GM23338 (cell line): ENCODE results near the gene COL26A1. TPM values are rescaled to one million over a fixed set of nuclear protein-coding genes. Genes with fewer than 3 reads are reported as not detected.

Experiments used
- ATAC-seq: fragments of 200-7000 bp; cut with Tn5 transposase; 3 replicates; pipeline ENCODE4 v1.9.1; 2020
- DNase-seq: peaks from one replicate; pipeline ENCODE4 v3.0.0-alpha.2; 2015; ENCODE audit warnings: low spot score
- H2AFZ ChIP-seq: fragments of 200-600 bp; sonication (generic); 2 replicates; pipeline ENCODE4 v1.8.0; 2016; ENCODE audit warnings: antibody characterized with exemption, mild to moderate bottlenecking, moderate library complexity
- H3F3A ChIP-seq: fragments of 200-600 bp; sonication (generic); replicated peaks from 2 replicates; pipeline ENCODE4 v1.8.0; 2017; ENCODE audit warnings: antibody characterized with exemption, mixed run types, low read depth
- H3K27ac ChIP-seq: fragments of 200-600 bp; sonication (generic); 2 replicates; pipeline ENCODE4 v1.6.1; 2016; ENCODE audit warnings: low read depth
- H3K27me3 ChIP-seq: fragments of 200-600 bp; sonication (generic); 2 replicates; pipeline ENCODE4 v1.8.0; 2016; ENCODE audit warnings: mild to moderate bottlenecking, mixed run types, moderate library complexity; ENCODE audit not compliant: insufficient read depth
- H3K36me3 ChIP-seq: fragments of 200-600 bp; sonication (generic); 2 replicates; pipeline ENCODE4 v1.8.0; 2016; ENCODE audit warnings: mild to moderate bottlenecking; ENCODE audit not compliant: insufficient read depth
- H3K4me1 ChIP-seq: fragments of 200-600 bp; sonication (generic); 2 replicates; pipeline ENCODE4 v1.8.0; 2016; ENCODE audit warnings: mild to moderate bottlenecking, moderate library complexity; ENCODE audit not compliant: insufficient read depth
- H3K4me2 ChIP-seq: fragments of 200-600 bp; sonication (generic); 2 replicates; pipeline ENCODE4 v1.7.1; 2017; ENCODE audit warnings: mixed run types
- H3K4me3 ChIP-seq: fragments of 200-600 bp; sonication (generic); 2 replicates; pipeline ENCODE4 v1.6.1; 2016; ENCODE audit warnings: mixed run types
- H3K79me2 ChIP-seq: fragments of 200-600 bp; sonication (generic); replicated peaks from 2 replicates; pipeline ENCODE4 v1.8.0; 2017; ENCODE audit warnings: mild to moderate bottlenecking; ENCODE audit not compliant: insufficient read depth
- H3K9me2 ChIP-seq: fragments of 200-600 bp; sonication (generic); 2 replicates; pipeline ENCODE4 v1.8.0; 2017; ENCODE audit not compliant: insufficient read depth
- H4K20me1 ChIP-seq: fragments of 200-600 bp; sonication (generic); replicated peaks from 2 replicates; pipeline ENCODE4 v1.8.0; 2017; ENCODE audit warnings: mild to moderate bottlenecking; ENCODE audit not compliant: insufficient read depth
- H3K27ac Mint-ChIP-seq: 2 replicates; pipeline ENCODE4 v1.8.0; 2020; ENCODE audit warnings: inconsistent platforms, mild to moderate bottlenecking, moderate library complexity, mixed read lengths
- H3K27me3 Mint-ChIP-seq: 3 replicates; pipeline ENCODE4 v1.8.0; 2022; ENCODE audit warnings: low read depth, mild to moderate bottlenecking, moderate library complexity, mixed read lengths, inconsistent platforms; ENCODE audit not compliant: insufficient read depth, poor library complexity
- H3K36me3 Mint-ChIP-seq: 3 replicates; pipeline ENCODE4 v1.8.0; 2021; ENCODE audit warnings: low read depth, mild to moderate bottlenecking, inconsistent platforms, moderate library complexity, mixed read lengths
- H3K4me1 Mint-ChIP-seq: 3 replicates; pipeline ENCODE4 v1.8.0; 2020; ENCODE audit warnings: mild to moderate bottlenecking, inconsistent platforms, mixed read lengths
- H3K4me3 Mint-ChIP-seq: 3 replicates; pipeline ENCODE4 v1.8.0; 2021; ENCODE audit warnings: moderate library complexity, mild to moderate bottlenecking, inconsistent platforms, mixed read lengths
- H3K9me3 Mint-ChIP-seq: 3 replicates; pipeline ENCODE4 v1.8.0; 2020; ENCODE audit warnings: moderate library complexity, mild to moderate bottlenecking, inconsistent platforms, mixed read lengths
- CREB1 ChIP-seq: fragments of 250-450 bp; sonication (Bioruptor Pico); IDR thresholded peaks from 2 replicates; pipeline ENCODE4 v1.5.0; 2020; ENCODE audit warnings: low read depth, mild to moderate bottlenecking, moderate library complexity
- CTCF ChIP-seq, 2 experiments: fragments of 200-600 bp in 1 of 2; sonication (generic) in 1 of 2; conservative IDR thresholded peaks; 2 replicates each; pipeline versions ENCODE4 v1.5.1 to v1.6.1; 2016 to 2017; ENCODE audit warnings: antibody characterized with exemption in 2 of 2, low read depth in 2 of 2, mild to moderate bottlenecking in 2 of 2, moderate library complexity in 1 of 2
- EZH2phosphoT487 ChIP-seq: fragments of 200-600 bp; sonication (generic); IDR thresholded peaks from one replicate; pipeline ENCODE4 v1.8.1; 2018; ENCODE audit warnings: antibody characterized with exemption; ENCODE audit not compliant: unreplicated experiment
- JUNB ChIP-seq: IDR thresholded peaks from one replicate; pipeline ENCODE4 v1.6.1; 2016; ENCODE audit warnings: antibody characterized with exemption; ENCODE audit not compliant: unreplicated experiment
- NANOG ChIP-seq: IDR thresholded peaks from 2 replicates; pipeline ENCODE4 v1.6.1; 2016; ENCODE audit warnings: antibody characterized with exemption, borderline replicate concordance
- POLR2AphosphoS5 ChIP-seq: IDR thresholded peaks from 2 replicates; pipeline ENCODE4 v1.6.1; 2016; ENCODE audit warnings: antibody characterized with exemption, low read depth
- REST ChIP-seq: IDR thresholded peaks from one replicate; pipeline ENCODE4 v1.6.1; 2018; ENCODE audit warnings: antibody characterized with exemption; ENCODE audit not compliant: unreplicated experiment
- STAT1 ChIP-seq: IDR thresholded peaks from one replicate; pipeline ENCODE4 v1.6.1; 2016; ENCODE audit warnings: antibody characterized with exemption; ENCODE audit not compliant: unreplicated experiment
- ZNF114 ChIP-seq: fragments of 250-450 bp; sonication (Bioruptor Pico); IDR thresholded peaks from 2 replicates; pipeline ENCODE4 v1.5.0; 2020; ENCODE audit warnings: mild to moderate bottlenecking, moderate library complexity
- ZNF331 ChIP-seq: fragments of 250-450 bp; sonication (Bioruptor Pico); IDR thresholded peaks from 2 replicates; pipeline ENCODE4 v1.5.0; 2020; ENCODE audit warnings: low read depth, mild to moderate bottlenecking, moderate library complexity
- polyA plus RNA-seq: library from polyadenylated mRNA; unstranded; fragments of >200 nt; fragmentation: Nextera tagmentation; extraction: Ambion mirVana; gene quantifications from 2 replicates; pipeline ENCODE4 v1.2.1, GENCODE V29; 2016
- total RNA-seq: library from RNA; depleted of rRNA; stranded (reverse); fragments of >200 nt; shearing (Covaris generic); gene quantifications from 2 replicates; pipeline ENCODE4 v1.2.3, GENCODE V29; 2014
- TF ChIP-seq, protein P1 (sequence below): fragments of 250-450 bp; sonication (Bioruptor Pico); IDR thresholded peaks from 2 replicates; pipeline ENCODE4 v1.5.0; 2020; ENCODE audit warnings: mild to moderate bottlenecking, moderate library complexity

COL26A1 gene
- total and polyA plus RNA-seq, 2 experiments from 2014 or later = 17.8 to 55.0 TPM

GRCh38 chr7:101521430-101521925 is 158.8 kb downstream of the COL26A1 start:
- Mint-ChIP-seq H3K36me3 (peaks cover 10% of the 10 kb centered on the region), H3K4me1 (peaks cover 9% of the 10 kb centered on the region), H3K9me3 (no peaks in the 10 kb centered on the region; the same call in 1 of the 3 replicates), H3K27ac (no peak overlapping the region), H3K4me3 (no peak overlapping the region), H3K27me3 (peaks cover 9% of the 10 kb centered on the region)
- H3K4me3 ChIP-seq = no peak overlapping the region
- H3K79me2 ChIP-seq = no peaks in the 10 kb centered on the region
- H3K9me2 ChIP-seq = no peaks in the 10 kb centered on the region
- no peaks in the 10 kb centered on the region for H3F3A ChIP-seq
- no peak for ATAC-seq
- no peak for DNase-seq
- no peak overlapping the region for H2AFZ ChIP-seq
- 0 out of 2 replicates have a peak, but pooled peaks cover 6% of the 10 kb centered on the region for H3K4me1 ChIP-seq
- no peaks in the 10 kb centered on the region for H4K20me1 ChIP-seq
- H3K36me3 ChIP-seq = no peaks in the 10 kb centered on the region
- TF ChIP-seq POLR2AphosphoS5 = no peak
- no peak for TF ChIP-seq CTCF (conservative IDR thresholded peaks at IDR 0.05; ENCODE audit: low read depth in 2 of 2)
- H3K27ac ChIP-seq = no peak overlapping the region
- no peaks in the 10 kb centered on the region for H3K27me3 ChIP-seq
- H3K4me2 ChIP-seq = no peak overlapping the region

- H2AFZ ChIP-seq = no peak overlapping the region
- DNase-seq = no peak
- no peak overlapping the region for H3K4me3 Mint-ChIP-seq
- no peak overlapping the region for H3K27ac ChIP-seq
- H3K4me2 ChIP-seq = no peak overlapping the region
- no peaks in the 10 kb centered on the region for H3K79me2 ChIP-seq
- H4K20me1 ChIP-seq = no peaks in the 10 kb centered on the region
- 0 out of 2 replicates have a peak, but pooled peaks cover under 1% of the 10 kb centered on the region for H3K4me1 ChIP-seq
- peaks cover 11% of the 10 kb centered on the region for H3K36me3 Mint-ChIP-seq
- no peaks in the 10 kb centered on the region for H3K27me3 ChIP-seq
- H3K9me3 Mint-ChIP-seq = no peaks in the 10 kb centered on the region; the same call in 1 of the 3 replicates
- no peak overlapping the region for H3K27ac Mint-ChIP-seq
- peaks cover 6% of the 10 kb centered on the region; the same call in 1 of the 3 replicates for H3K4me1 Mint-ChIP-seq
- H3F3A ChIP-seq = no peaks in the 10 kb centered on the region
- H3K36me3 ChIP-seq = no peaks in the 10 kb centered on the region
- no peak for ATAC-seq
- H3K9me2 ChIP-seq = no peaks in the 10 kb centered on the region
- peaks cover 9% of the 10 kb centered on the region for H3K27me3 Mint-ChIP-seq
- H3K4me3 ChIP-seq = no peak overlapping the region
- TF ChIP-seq STAT1 (no peak), JUNB (no peak), EZH2phosphoT487 (no peak), REST (no peak), CREB1 (no peak), NANOG (no peak), ZNF114 (CRISPR knock-in tag) (no peak), ZNF331 (CRISPR knock-in tag) (no peak)
- TF ChIP-seq, protein P1, sequence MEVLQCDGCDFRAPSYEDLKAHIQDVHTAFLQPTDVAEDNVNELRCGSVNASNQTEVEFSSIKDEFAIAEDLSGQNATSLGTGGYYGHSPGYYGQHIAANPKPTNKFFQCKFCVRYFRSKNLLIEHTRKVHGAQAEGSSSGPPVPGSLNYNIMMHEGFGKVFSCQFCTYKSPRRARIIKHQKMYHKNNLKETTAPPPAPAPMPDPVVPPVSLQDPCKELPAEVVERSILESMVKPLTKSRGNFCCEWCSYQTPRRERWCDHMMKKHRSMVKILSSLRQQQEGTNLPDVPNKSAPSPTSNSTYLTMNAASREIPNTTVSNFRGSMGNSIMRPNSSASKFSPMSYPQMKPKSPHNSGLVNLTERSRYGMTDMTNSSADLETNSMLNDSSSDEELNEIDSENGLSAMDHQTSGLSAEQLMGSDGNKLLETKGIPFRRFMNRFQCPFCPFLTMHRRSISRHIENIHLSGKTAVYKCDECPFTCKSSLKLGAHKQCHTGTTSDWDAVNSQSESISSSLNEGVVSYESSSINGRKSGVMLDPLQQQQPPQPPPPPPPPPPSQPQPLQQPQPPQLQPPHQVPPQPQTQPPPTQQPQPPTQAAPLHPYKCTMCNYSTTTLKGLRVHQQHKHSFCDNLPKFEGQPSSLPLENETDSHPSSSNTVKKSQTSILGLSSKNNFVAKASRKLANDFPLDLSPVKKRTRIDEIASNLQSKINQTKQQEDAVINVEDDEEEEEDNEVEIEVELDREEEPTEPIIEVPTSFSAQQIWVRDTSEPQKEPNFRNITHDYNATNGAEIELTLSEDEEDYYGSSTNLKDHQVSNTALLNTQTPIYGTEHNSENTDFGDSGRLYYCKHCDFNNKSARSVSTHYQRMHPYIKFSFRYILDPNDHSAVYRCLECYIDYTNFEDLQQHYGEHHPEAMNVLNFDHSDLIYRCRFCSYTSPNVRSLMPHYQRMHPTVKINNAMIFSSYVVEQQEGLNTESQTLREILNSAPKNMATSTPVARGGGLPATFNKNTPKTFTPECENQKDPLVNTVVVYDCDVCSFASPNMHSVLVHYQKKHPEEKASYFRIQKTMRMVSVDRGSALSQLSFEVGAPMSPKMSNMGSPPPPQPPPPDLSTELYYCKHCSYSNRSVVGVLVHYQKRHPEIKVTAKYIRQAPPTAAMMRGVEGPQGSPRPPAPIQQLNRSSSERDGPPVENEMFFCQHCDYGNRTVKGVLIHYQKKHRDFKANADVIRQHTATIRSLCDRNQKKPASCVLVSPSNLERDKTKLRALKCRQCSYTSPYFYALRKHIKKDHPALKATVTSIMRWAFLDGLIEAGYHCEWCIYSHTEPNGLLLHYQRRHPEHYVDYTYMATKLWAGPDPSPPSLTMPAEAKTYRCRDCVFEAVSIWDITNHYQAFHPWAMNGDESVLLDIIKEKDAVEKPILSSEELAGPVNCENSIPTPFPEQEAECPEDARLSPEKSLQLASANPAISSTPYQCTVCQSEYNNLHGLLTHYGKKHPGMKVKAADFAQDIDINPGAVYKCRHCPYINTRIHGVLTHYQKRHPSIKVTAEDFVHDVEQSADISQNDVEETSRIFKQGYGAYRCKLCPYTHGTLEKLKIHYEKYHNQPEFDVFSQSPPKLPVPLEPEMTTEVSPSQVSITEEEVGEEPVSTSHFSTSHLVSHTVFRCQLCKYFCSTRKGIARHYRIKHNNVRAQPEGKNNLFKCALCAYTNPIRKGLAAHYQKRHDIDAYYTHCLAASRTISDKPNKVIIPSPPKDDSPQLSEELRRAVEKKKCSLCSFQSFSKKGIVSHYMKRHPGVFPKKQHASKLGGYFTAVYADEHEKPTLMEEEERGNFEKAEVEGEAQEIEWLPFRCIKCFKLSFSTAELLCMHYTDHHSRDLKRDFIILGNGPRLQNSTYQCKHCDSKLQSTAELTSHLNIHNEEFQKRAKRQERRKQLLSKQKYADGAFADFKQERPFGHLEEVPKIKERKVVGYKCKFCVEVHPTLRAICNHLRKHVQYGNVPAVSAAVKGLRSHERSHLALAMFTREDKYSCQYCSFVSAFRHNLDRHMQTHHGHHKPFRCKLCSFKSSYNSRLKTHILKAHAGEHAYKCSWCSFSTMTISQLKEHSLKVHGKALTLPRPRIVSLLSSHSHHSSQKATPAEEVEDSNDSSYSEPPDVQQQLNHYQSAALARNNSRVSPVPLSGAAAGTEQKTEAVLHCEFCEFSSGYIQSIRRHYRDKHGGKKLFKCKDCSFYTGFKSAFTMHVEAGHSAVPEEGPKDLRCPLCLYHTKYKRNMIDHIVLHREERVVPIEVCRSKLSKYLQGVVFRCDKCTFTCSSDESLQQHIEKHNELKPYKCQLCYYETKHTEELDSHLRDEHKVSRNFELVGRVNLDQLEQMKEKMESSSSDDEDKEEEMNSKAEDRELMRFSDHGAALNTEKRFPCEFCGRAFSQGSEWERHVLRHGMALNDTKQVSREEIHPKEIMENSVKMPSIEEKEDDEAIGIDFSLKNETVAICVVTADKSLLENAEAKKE = no peak
These were observed 159.3 kb downstream of the COL26A1 start for GRCh38 chr7:101522021-101522420.
